Measurements from ENCODE around the gene PRDM5.

- peak in 1 of 2 donors; percentile 35 for TF ChIP-seq CTCF (conservative IDR thresholded peaks at IDR 0.05 in 1 of 2, IDR thresholded peaks at IDR 0.05 in 1 of 2; ENCODE audit: low read depth in 1 of 2, low read length in 2 of 2)
- no peak for TF ChIP-seq EZH2 (IDR thresholded peaks at IDR 0.05; ENCODE audit: low read length, missing control alignments)
These were observed 113.0 kb downstream of the PRDM5 start for GRCh38 chr4:120809518-120809917.

Data from fibroblast of lung (primary cell).